Measurements from ENCODE around the gene SRSF11. TPM values are rescaled to one million over a fixed set of nuclear protein-coding genes. Genes with fewer than 3 reads are reported as not detected.

The SRSF11 gene
- total and polyA plus RNA-seq, 2 donors from 2014 or later: 58.9 to 135 TPM

GRCh38 chr1:70227439-70227838, 6.3 kb downstream of the SRSF11 start:
- intact Hi-C loops (cut with DNase I): no loop called here
- no peaks in the 10 kb centered on the region for H3K27me3 ChIP-seq (ENCODE audit: control insufficient read depth, insufficient read depth, low read length)
- no peak overlapping the region for H3K4me3 ChIP-seq (ENCODE audit: low read length in 3 of 3)
- peaks cover 10 to 52% (median 20%) of the 10 kb centered on the region in 3 donors for H3K36me3 ChIP-seq (ENCODE audit: control insufficient read depth in 2 of 3, insufficient read depth in 3 of 3, low read length in 3 of 3)
- H3K9me3 ChIP-seq (ENCODE audit: control insufficient read depth in 2 of 3, insufficient read depth in 1 of 3, low read length in 3 of 3): no peaks in the 10 kb centered on the region
- TF ChIP-seq CTCF (IDR thresholded peaks at IDR 0.05; ENCODE audit: borderline replicate concordance, extremely low read depth, insufficient read depth): no peak
- H3K27ac ChIP-seq (ENCODE audit: low read depth in 2 of 2, low read length in 2 of 2): no peak overlapping the region
- no peak overlapping the region for H3K9ac ChIP-seq (ENCODE audit: low read length in 3 of 3)
- peaks cover 5 to 23% (median 6%) of the 10 kb centered on the region in 3 donors for H3K4me1 ChIP-seq (ENCODE audit: control insufficient read depth in 2 of 3, insufficient read depth in 2 of 3, low read depth in 1 of 3, low read length in 3 of 3)
- no peak for FAIRE-seq
- no peak for DNase-seq

- intact Hi-C loops (cut with DNase I): no loop called here
- no peak for TF ChIP-seq CTCF (IDR thresholded peaks at IDR 0.05; ENCODE audit: borderline replicate concordance, extremely low read depth, insufficient read depth)
- FAIRE-seq (no peak), DNase-seq (no peak)
- Histone ChIP-seq H3K4me1 (ENCODE audit: control insufficient read depth in 2 of 3, insufficient read depth in 2 of 3, low read depth in 1 of 3, low read length in 3 of 3) (peaks cover 0 to 10% (median 0%) of the 10 kb centered on the region in 3 donors), H3K27me3 (ENCODE audit: control insufficient read depth, insufficient read depth, low read length) (no peaks in the 10 kb centered on the region), H3K27ac (ENCODE audit: low read depth in 2 of 2, low read length in 2 of 2) (no peak overlapping the region), H3K9me3 (ENCODE audit: control insufficient read depth in 2 of 3, insufficient read depth in 1 of 3, low read length in 3 of 3) (no peaks in the 10 kb centered on the region), H3K36me3 (ENCODE audit: control insufficient read depth in 2 of 3, insufficient read depth in 3 of 3, low read length in 3 of 3) (peaks cover 9 to 62% (median 22%) of the 10 kb centered on the region in 3 donors), H3K4me3 (ENCODE audit: low read length in 3 of 3) (no peak overlapping the region), H3K9ac (ENCODE audit: low read length in 3 of 3) (no peak overlapping the region)
Observed at GRCh38 chr1:70228670-70229069, 7.5 kb downstream of the SRSF11 start.

- no peaks in the 10 kb centered on the region for H3K4me1 ChIP-seq (ENCODE audit: control insufficient read depth in 2 of 3, insufficient read depth in 2 of 3, low read depth in 1 of 3, low read length in 3 of 3)
- H3K27ac ChIP-seq (ENCODE audit: low read depth in 2 of 2, low read length in 2 of 2): no peak overlapping the region
- H3K9ac ChIP-seq (ENCODE audit: low read length in 3 of 3): no peak overlapping the region
- H3K36me3 ChIP-seq (ENCODE audit: control insufficient read depth in 2 of 3, insufficient read depth in 3 of 3, low read length in 3 of 3): peaks cover 10 to 62% (median 29%) of the 10 kb centered on the region in 3 donors
- no peaks in the 10 kb centered on the region for H3K27me3 ChIP-seq (ENCODE audit: control insufficient read depth, insufficient read depth, low read length)
- H3K9me3 ChIP-seq (ENCODE audit: control insufficient read depth in 2 of 3, insufficient read depth in 1 of 3, low read length in 3 of 3): no peaks in the 10 kb centered on the region
- H3K4me3 ChIP-seq (ENCODE audit: low read length in 3 of 3): no peak overlapping the region
- intact Hi-C loops (cut with DNase I): no loop called here
- FAIRE-seq: no peak
- no peak for TF ChIP-seq CTCF (IDR thresholded peaks at IDR 0.05; ENCODE audit: borderline replicate concordance, extremely low read depth, insufficient read depth)
- DNase-seq: no peak
Observed at GRCh38 chr1:70231475-70231874, 10.3 kb downstream of the SRSF11 start.

- TF ChIP-seq CTCF (IDR thresholded peaks at IDR 0.05; ENCODE audit: borderline replicate concordance, extremely low read depth, insufficient read depth): no peak
- no peak for DNase-seq
- intact Hi-C loops (cut with DNase I): no loop called here
- H3K4me3 ChIP-seq (ENCODE audit: low read length in 3 of 3): no peak overlapping the region
- peaks cover 14 to 69% (median 36%) of the 10 kb centered on the region in 3 donors for H3K36me3 ChIP-seq (ENCODE audit: control insufficient read depth in 2 of 3, insufficient read depth in 3 of 3, low read length in 3 of 3)
- H3K27me3 ChIP-seq (ENCODE audit: control insufficient read depth, insufficient read depth, low read length): no peaks in the 10 kb centered on the region
- H3K9ac ChIP-seq (ENCODE audit: low read length in 3 of 3): no peak overlapping the region
- H3K4me1 ChIP-seq (ENCODE audit: control insufficient read depth in 2 of 3, insufficient read depth in 2 of 3, low read depth in 1 of 3, low read length in 3 of 3): no peaks in the 10 kb centered on the region
- no peak overlapping the region for H3K27ac ChIP-seq (ENCODE audit: low read depth in 2 of 2, low read length in 2 of 2)
- no peaks in the 10 kb centered on the region for H3K9me3 ChIP-seq (ENCODE audit: control insufficient read depth in 2 of 3, insufficient read depth in 1 of 3, low read length in 3 of 3)
- FAIRE-seq: no peak
Observed at GRCh38 chr1:70234733-70235132, 13.6 kb downstream of the SRSF11 start.

All from kidney (tissue), 14 donors.